GM21367 (cell line): Measurements from ENCODE around the gene SYNE1.
"Not testable (repeated sequence)": the region's sequence is repeated elsewhere in the genome, so short reads cannot be mapped to it uniquely, and the experiment has no call there.

Experiments
- ATAC-seq: cut with Tn5 transposase; IDR thresholded peaks from one replicate; pipeline ENCODE4 v1.9.1; 2021; ENCODE audit not compliant: unreplicated experiment

SYNE1 gene

GRCh38 chr6:152566103-152566875, 70.9 kb downstream of the SYNE1 start:
- no peak for ATAC-seq

- no peak for ATAC-seq
These were observed 74.0 kb downstream of the SYNE1 start for GRCh38 chr6:152563177-152563576.

GRCh38 chr6:152558798-152559197, 78.4 kb downstream of the SYNE1 start:
- ATAC-seq, result not testable (repeated sequence)

- ATAC-seq, result no peak
These were observed 79.7 kb downstream of the SYNE1 start for GRCh38 chr6:152557502-152557901.

GRCh38 chr6:152554851-152555250, 82.3 kb downstream of the SYNE1 start:
- ATAC-seq, result no peak

- ATAC-seq, result peak; percentile 96
These were observed 84.4 kb downstream of the SYNE1 start for GRCh38 chr6:152552616-152553209.

- ATAC-seq, result no peak
These were observed 93.6 kb downstream of the SYNE1 start for GRCh38 chr6:152543519-152543918.

- ATAC-seq, result no peak
These were observed 96.8 kb downstream of the SYNE1 start for GRCh38 chr6:152540381-152540780.

GRCh38 chr6:152534541-152534940, 102.6 kb downstream of the SYNE1 start:
- no peak for ATAC-seq

- no peak for ATAC-seq
These were observed 104.4 kb downstream of the SYNE1 start for GRCh38 chr6:152532556-152533422.

GRCh38 chr6:152531659-152532058, 105.5 kb downstream of the SYNE1 start:
- ATAC-seq, result no peak

- ATAC-seq, result no peak
These were observed 107.8 kb downstream of the SYNE1 start for GRCh38 chr6:152529369-152529768.

GRCh38 chr6:152514120-152514519, 123.0 kb downstream of the SYNE1 start:
- ATAC-seq, result not testable (repeated sequence)

- ATAC-seq, result no peak
These were observed 127.2 kb downstream of the SYNE1 start for GRCh38 chr6:152509916-152510315.

- ATAC-seq, result no peak
These were observed 128.7 kb downstream of the SYNE1 start for GRCh38 chr6:152508477-152508876.

- no peak for ATAC-seq
These were observed 133.6 kb downstream of the SYNE1 start for GRCh38 chr6:152503546-152503945.

GRCh38 chr6:152502421-152503188, 134.6 kb downstream of the SYNE1 start:
- ATAC-seq, result no peak

GRCh38 chr6:152499931-152500330, 137.2 kb downstream of the SYNE1 start:
- ATAC-seq, result no peak

GRCh38 chr6:152496731-152497130, 140.4 kb downstream of the SYNE1 start:
- no peak for ATAC-seq

- not testable (repeated sequence) for ATAC-seq
These were observed 141.7 kb downstream of the SYNE1 start for GRCh38 chr6:152495456-152495855.

- not testable (repeated sequence) for ATAC-seq
These were observed 144.9 kb downstream of the SYNE1 start for GRCh38 chr6:152492281-152492680.
